ENCODE measurements around the gene TMEM59L. TPM values are rescaled to one million over a fixed set of nuclear protein-coding genes. Genes with fewer than 3 reads are reported as not detected.

The TMEM59L gene
- total RNA-seq, 1 donor from 2014 or later, result 4.9 TPM

DNA sequence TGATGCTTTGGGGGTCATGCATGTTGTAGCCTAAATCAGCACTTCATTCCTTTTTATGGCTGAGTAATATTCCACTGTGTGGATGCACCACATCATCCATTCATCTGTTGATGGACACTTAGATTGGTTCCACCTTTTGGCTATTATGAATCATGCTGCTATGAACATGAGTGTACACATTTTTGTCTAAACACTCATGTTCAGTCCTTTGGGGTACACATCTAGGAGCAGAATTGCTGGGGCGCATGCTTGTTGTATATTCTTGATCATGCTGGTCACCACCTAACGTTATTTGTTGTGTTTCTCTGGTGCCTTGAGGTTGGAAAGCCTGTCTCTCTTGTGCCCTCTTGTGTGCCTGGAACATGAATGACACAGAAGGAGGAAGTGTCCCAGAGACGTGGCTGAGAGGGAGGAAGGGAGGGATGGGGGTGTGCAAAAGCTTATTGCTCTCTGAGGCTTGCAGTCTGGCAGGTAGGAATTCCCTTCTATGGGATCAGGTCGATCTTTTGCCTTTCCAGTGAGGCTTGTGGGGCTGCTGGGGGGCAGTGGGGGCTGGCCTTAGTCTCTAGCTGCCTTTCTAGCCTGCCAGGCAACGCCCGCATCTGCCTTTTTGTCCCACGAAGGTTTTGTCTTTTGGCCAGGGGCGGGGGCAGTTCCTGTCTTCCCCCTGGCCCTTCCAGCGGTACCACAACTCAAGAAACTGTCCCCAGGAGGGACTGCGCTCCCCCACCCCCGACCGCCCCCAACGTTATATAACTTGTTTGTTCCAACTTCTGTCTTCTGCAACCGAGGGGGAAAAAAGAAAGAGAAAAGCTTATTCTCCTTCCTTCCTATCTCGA is 31.7 kb downstream of the TMEM59L start:
- Mint-ChIP-seq H3K4me3 (no peak overlapping the region), H3K36me3 (no peaks in the 10 kb centered on the region), H3K9me3 (peaks cover 7% of the 10 kb centered on the region), H3K27me3 (ENCODE audit: low read depth) (no peaks in the 10 kb centered on the region), H3K4me1 (peaks cover 12% of the 10 kb centered on the region), H3K27ac (no peak overlapping the region)
- TF ChIP-seq, protein P1, sequence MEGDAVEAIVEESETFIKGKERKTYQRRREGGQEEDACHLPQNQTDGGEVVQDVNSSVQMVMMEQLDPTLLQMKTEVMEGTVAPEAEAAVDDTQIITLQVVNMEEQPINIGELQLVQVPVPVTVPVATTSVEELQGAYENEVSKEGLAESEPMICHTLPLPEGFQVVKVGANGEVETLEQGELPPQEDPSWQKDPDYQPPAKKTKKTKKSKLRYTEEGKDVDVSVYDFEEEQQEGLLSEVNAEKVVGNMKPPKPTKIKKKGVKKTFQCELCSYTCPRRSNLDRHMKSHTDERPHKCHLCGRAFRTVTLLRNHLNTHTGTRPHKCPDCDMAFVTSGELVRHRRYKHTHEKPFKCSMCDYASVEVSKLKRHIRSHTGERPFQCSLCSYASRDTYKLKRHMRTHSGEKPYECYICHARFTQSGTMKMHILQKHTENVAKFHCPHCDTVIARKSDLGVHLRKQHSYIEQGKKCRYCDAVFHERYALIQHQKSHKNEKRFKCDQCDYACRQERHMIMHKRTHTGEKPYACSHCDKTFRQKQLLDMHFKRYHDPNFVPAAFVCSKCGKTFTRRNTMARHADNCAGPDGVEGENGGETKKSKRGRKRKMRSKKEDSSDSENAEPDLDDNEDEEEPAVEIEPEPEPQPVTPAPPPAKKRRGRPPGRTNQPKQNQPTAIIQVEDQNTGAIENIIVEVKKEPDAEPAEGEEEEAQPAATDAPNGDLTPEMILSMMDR (IDR thresholded peaks at IDR 0.05; ENCODE audit: unreplicated experiment), result no peak
- DNase-seq (ENCODE audit: low spot score in 2 of 2, unreplicated experiment in 2 of 2), result no peak

DNA sequence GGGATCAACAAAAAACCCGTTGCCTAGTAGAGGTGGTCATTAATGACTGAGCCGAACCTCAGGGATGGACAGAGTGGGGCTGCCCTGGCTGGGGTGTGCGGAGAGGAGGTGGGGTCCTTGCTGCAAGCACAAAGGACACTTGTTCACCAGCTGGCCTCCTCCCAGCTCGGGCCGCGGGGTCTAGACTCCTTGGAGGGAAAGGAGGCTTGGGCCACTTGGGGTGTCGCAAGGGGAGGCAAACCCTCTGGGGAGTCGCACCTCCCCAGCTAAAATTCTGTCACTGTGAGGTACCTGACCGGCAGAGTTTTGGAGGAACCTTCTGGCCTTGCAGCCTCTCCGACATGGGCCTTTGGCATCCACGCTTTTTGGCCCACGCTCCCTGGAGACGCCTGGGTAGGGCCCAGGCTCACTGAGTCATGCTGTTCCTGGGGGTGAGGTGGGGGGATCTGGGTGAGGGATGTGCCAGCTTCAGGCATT is 32.4 kb downstream of the TMEM59L start:
- no peaks in the 10 kb centered on the region for H3K27me3 Mint-ChIP-seq (ENCODE audit: low read depth)
- H3K4me3 Mint-ChIP-seq, result no peak overlapping the region
- H3K27ac Mint-ChIP-seq, result no peak overlapping the region
- TF ChIP-seq, protein P1 (IDR thresholded peaks at IDR 0.05; ENCODE audit: unreplicated experiment), result no peak
- H3K36me3 Mint-ChIP-seq, result no peaks in the 10 kb centered on the region
- H3K4me1 Mint-ChIP-seq, result peaks cover 16% of the 10 kb centered on the region
- no peak for DNase-seq (ENCODE audit: low spot score in 2 of 2, unreplicated experiment in 2 of 2)
- peaks cover 7% of the 10 kb centered on the region for H3K9me3 Mint-ChIP-seq

DNA sequence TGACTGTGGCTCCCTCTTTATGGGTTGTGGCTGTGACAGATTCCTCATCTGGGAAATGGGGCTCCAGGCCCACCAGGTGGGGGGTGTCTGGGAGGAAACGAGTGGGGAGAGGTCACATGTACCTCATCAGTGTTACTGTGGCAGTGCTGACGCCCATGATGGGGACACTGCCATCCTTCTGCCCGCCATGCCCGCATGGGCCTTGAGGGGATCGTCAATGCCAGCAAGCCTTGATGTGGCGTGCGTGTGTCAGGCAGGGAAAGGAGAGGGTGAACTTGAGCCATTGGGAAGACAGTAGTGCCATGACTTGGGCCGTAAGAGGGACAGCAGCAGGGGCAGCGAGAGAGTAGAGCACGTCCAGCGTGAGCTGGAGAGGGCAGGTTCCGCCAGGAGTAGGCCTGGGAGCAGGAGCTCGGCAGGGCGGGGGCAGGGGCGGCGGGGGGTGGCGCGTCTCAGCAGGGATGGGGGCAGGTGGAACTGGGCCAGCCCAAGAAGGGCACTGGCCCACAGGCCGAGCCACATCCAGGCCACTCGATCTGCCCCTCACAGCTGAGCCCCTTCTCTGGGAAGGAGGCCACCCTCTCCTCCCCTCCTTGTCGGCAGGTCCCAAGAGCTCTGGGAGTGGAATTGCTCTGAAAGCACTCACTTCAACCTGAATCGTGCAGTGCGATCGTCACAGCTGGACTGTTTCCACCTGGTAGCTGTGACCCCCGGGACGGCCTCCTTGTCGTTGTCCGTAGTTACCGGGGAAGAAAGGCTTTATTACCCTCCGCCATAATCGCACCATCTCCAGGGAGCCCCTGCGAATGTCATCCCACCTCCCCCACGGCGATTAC is 34.1 kb downstream of the TMEM59L start:
- Mint-ChIP-seq H3K36me3 (no peaks in the 10 kb centered on the region), H3K4me3 (no peak overlapping the region), H3K27ac (peak overlapping the region; percentile 16), H3K27me3 (ENCODE audit: low read depth) (no peaks in the 10 kb centered on the region), H3K4me1 (peaks cover 26% of the 10 kb centered on the region), H3K9me3 (peaks cover 7% of the 10 kb centered on the region)
- DNase-seq (ENCODE audit: low spot score in 2 of 2, unreplicated experiment in 2 of 2), result no peak
- TF ChIP-seq, protein P1 (IDR thresholded peaks at IDR 0.05; ENCODE audit: unreplicated experiment), result no peak

DNA sequence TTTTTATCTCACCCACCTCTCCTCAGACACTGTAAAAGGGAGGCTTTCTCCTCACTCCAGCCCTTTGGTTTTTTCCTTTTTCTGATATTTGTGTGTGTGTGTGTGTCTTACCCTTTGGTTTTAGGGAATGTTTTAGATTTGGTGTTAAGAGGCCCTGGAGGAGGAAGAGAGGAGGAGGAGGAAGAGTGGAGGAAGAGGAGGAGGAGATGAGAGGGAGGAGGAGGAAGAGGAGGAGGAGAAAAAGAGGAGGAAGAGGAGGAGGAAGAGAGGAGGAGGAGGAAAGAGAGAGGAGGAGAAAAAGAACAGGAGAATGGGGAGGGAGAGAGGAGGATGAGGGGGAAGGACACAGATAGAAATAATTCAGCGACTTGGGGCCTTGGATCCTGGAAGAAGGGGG is 34.7 kb downstream of the TMEM59L start:
- no peak for DNase-seq (ENCODE audit: low spot score in 2 of 2, unreplicated experiment in 2 of 2)
- Mint-ChIP-seq H3K4me3 (no peak overlapping the region), H3K4me1 (peaks cover 28% of the 10 kb centered on the region), H3K36me3 (no peaks in the 10 kb centered on the region), H3K27me3 (ENCODE audit: low read depth) (no peaks in the 10 kb centered on the region), H3K27ac (no peak overlapping the region), H3K9me3 (peaks cover 7% of the 10 kb centered on the region)
- TF ChIP-seq, protein P1 (IDR thresholded peaks at IDR 0.05; ENCODE audit: unreplicated experiment), result no peak

DNA sequence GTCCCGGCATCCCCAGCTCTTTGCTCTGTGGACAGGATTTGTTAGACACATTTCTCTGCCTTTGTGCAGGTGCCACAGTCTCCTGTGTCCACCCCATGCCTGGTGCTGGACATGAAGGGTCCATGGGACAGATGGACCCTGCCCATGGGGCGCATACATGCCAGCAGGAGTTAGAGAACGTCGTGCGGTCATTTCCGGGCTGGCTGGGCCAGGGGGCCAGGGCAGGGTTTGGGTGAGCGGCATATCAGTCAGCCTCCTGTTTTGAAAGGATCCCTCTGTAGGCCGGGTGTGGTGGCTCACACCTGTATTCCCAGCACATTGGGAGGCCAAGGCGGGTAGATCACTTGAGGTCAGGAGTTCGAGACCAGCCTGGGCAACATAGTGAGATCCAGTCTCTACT is 35.1 kb downstream of the TMEM59L start:
- no peaks in the 10 kb centered on the region for H3K36me3 Mint-ChIP-seq
- H3K27ac Mint-ChIP-seq, result no peak overlapping the region
- TF ChIP-seq, protein P1 (IDR thresholded peaks at IDR 0.05; ENCODE audit: unreplicated experiment), result no peak
- no peak for DNase-seq (ENCODE audit: low spot score in 2 of 2, unreplicated experiment in 2 of 2)
- peaks cover 28% of the 10 kb centered on the region for H3K4me1 Mint-ChIP-seq
- H3K9me3 Mint-ChIP-seq, result peaks cover 7% of the 10 kb centered on the region
- H3K27me3 Mint-ChIP-seq (ENCODE audit: low read depth), result no peaks in the 10 kb centered on the region
- H3K4me3 Mint-ChIP-seq, result no peak overlapping the region

Measured in mesothelial cell of epicardium (in vitro differentiated cells).